Measurements from ENCODE around the gene KDSR. TPM values are rescaled to one million over a fixed set of nuclear protein-coding genes. Genes with fewer than 3 reads are reported as not detected.

The KDSR gene
- total RNA-seq, 1 experiment from 2014 or later = 26.8 TPM

- no peaks in the 10 kb centered on the region for H3K27me3 Mint-ChIP-seq (ENCODE audit: insufficient read depth, unreplicated experiment)
- CTCF ChIA-PET = no interaction called here
- no TSS peak for BruUV-seq (replicated peaks)
These were observed 51.8 kb downstream of the KDSR start for GRCh38 chr18:63315131-63315662.

GRCh38 chr18:63314062-63314790, 52.8 kb downstream of the KDSR start:
- intact Hi-C loops (cut with micrococcal nuclease; ENCODE audit: unreplicated experiment) = no loop called here
- no TSS peak for BruUV-seq (replicated peaks)
- Mint-ChIP-seq H3K36me3 (ENCODE audit: insufficient read depth, unreplicated experiment) (no peaks in the 10 kb centered on the region), H3K27ac (ENCODE audit: unreplicated experiment) (no peak overlapping the region), H3K4me3 (ENCODE audit: unreplicated experiment) (no peak overlapping the region), H3K4me1 (ENCODE audit: low read depth, unreplicated experiment) (no peaks in the 10 kb centered on the region), H3K27me3 (ENCODE audit: insufficient read depth, unreplicated experiment) (no peaks in the 10 kb centered on the region), H3K9me3 (ENCODE audit: unreplicated experiment) (no peaks in the 10 kb centered on the region)
- H3K36me3 ChIP-seq (ENCODE audit: control insufficient read depth, insufficient read depth, low read length) = no peaks in the 10 kb centered on the region
- H3K9me3 ChIP-seq = no peaks in the 10 kb centered on the region
- POLR2A ChIA-PET = no interaction called here
- no peak for DNase-seq
- H3K27me3 ChIP-seq (replicated peaks; ENCODE audit: control insufficient read depth, insufficient read depth, low read length) = no peaks in the 10 kb centered on the region
- H3K4me3 ChIP-seq (ENCODE audit: low read depth, low read length) = no peak overlapping the region
- no peak for TF ChIP-seq CTCF (IDR thresholded peaks at IDR 0.05; ENCODE audit: insufficient read depth in 1 of 2, low read depth in 1 of 2, low read length in 1 of 2, severe bottlenecking in 1 of 2, unreplicated experiment in 1 of 2)
- H3K4me1 ChIP-seq = no peaks in the 10 kb centered on the region
- CTCF ChIA-PET = no interaction called here

More at GRCh38 chr18:63315131-63315662, 51.8 kb downstream of the KDSR start:
- DNase-seq = no peak
- H3K4me1 ChIP-seq = no peaks in the 10 kb centered on the region
- POLR2A ChIA-PET = no interaction called here
- no peak for TF ChIP-seq CTCF (IDR thresholded peaks at IDR 0.05; ENCODE audit: insufficient read depth in 1 of 2, low read depth in 1 of 2, low read length in 1 of 2, severe bottlenecking in 1 of 2, unreplicated experiment in 1 of 2)
- Mint-ChIP-seq H3K4me3 (ENCODE audit: unreplicated experiment) (no peak overlapping the region), H3K27ac (ENCODE audit: unreplicated experiment) (no peak overlapping the region), H3K9me3 (ENCODE audit: unreplicated experiment) (no peaks in the 10 kb centered on the region), H3K36me3 (ENCODE audit: insufficient read depth, unreplicated experiment) (no peaks in the 10 kb centered on the region), H3K4me1 (ENCODE audit: low read depth, unreplicated experiment) (no peaks in the 10 kb centered on the region)
- H3K4me3 ChIP-seq (ENCODE audit: low read depth, low read length) = no peak overlapping the region
- no peaks in the 10 kb centered on the region for H3K36me3 ChIP-seq (ENCODE audit: control insufficient read depth, insufficient read depth, low read length)
- H3K27me3 ChIP-seq (replicated peaks; ENCODE audit: control insufficient read depth, insufficient read depth, low read length) = no peaks in the 10 kb centered on the region
- no peaks in the 10 kb centered on the region for H3K9me3 ChIP-seq
- intact Hi-C loops (cut with micrococcal nuclease; ENCODE audit: unreplicated experiment) = no loop called here

- Mint-ChIP-seq H3K4me3 (ENCODE audit: unreplicated experiment) (no peak overlapping the region), H3K27me3 (ENCODE audit: insufficient read depth, unreplicated experiment) (no peaks in the 10 kb centered on the region), H3K36me3 (ENCODE audit: insufficient read depth, unreplicated experiment) (no peaks in the 10 kb centered on the region), H3K4me1 (ENCODE audit: low read depth, unreplicated experiment) (no peaks in the 10 kb centered on the region), H3K27ac (ENCODE audit: unreplicated experiment) (no peak overlapping the region), H3K9me3 (ENCODE audit: unreplicated experiment) (no peaks in the 10 kb centered on the region)
- no peaks in the 10 kb centered on the region for H3K27me3 ChIP-seq (replicated peaks; ENCODE audit: control insufficient read depth, insufficient read depth, low read length)
- CTCF ChIA-PET = no interaction called here
- H3K9me3 ChIP-seq = no peaks in the 10 kb centered on the region
- POLR2A ChIA-PET = no interaction called here
- H3K36me3 ChIP-seq (ENCODE audit: control insufficient read depth, insufficient read depth, low read length) = no peaks in the 10 kb centered on the region
- no peaks in the 10 kb centered on the region for H3K4me1 ChIP-seq
- TF ChIP-seq CTCF (IDR thresholded peaks at IDR 0.05; ENCODE audit: insufficient read depth in 1 of 2, low read depth in 1 of 2, low read length in 1 of 2, severe bottlenecking in 1 of 2, unreplicated experiment in 1 of 2) = no peak
- intact Hi-C loops (cut with micrococcal nuclease; ENCODE audit: unreplicated experiment) = no loop called here
- DNase-seq = no peak
- H3K4me3 ChIP-seq (ENCODE audit: low read depth, low read length) = no peak overlapping the region
- BruUV-seq (replicated peaks) = no TSS peak
These were observed 53.5 kb downstream of the KDSR start for GRCh38 chr18:63313396-63313917.
